K562 (cell line): ENCODE data around the gene SLC17A2. TPM values are rescaled to one million over a fixed set of nuclear protein-coding genes. Genes with fewer than 3 reads are reported as not detected.

ENCODE experiments used
- BRD4 ChIP-seq: fragments of 200-600 bp; sonication (generic); IDR thresholded peaks from 2 replicates; pipeline ENCODE4 v1.6.1; 2017; ENCODE audit warnings: inconsistent platforms
- CBX1 ChIP-seq: sonication (generic); IDR thresholded peaks from 2 replicates; pipeline ENCODE4 v1.6.1; 2016; ENCODE audit warnings: antibody characterized with exemption, low read depth, mild to moderate bottlenecking
- CREBBP ChIP-seq: IDR thresholded peaks from one replicate; pipeline ENCODE4 v1.6.1; 2012; ENCODE audit warnings: low read depth, mild to moderate bottlenecking, control low read depth, inconsistent platforms, low read length
- FOSL1 ChIP-seq: fragments of 200-800 bp; sonication (Bioruptor generic); conservative IDR thresholded peaks from 2 replicates; pipeline ENCODE4 v1.6.1; 2016; ENCODE audit warnings: missing genetic modification characterization, missing compliant biosample characterization
- FOXP4 ChIP-seq: sonication (generic); formaldehyde crosslinking; IDR thresholded peaks from 2 replicates; pipeline ENCODE4 v1.8.0; 2022; ENCODE audit warnings: mild to moderate bottlenecking, missing genetic modification reagents, borderline replicate concordance
- GTF2B ChIP-seq: IDR thresholded peaks from 2 replicates; pipeline ENCODE4 v1.6.1; 2011; ENCODE audit not compliant: insufficient read length; ENCODE audit errors: extremely low read depth
- HMBOX1 ChIP-seq: sonication (generic); IDR thresholded peaks from 2 replicates; pipeline ENCODE4 v1.6.1; 2016
- IRF2 ChIP-seq: sonication (generic); formaldehyde crosslinking; IDR thresholded peaks from 2 replicates; pipeline ENCODE4 v1.8.1; 2022; ENCODE audit warnings: mild to moderate bottlenecking, missing genetic modification reagents
- JUN ChIP-seq, 2 experiments: sonication (generic) in 1 of 2; formaldehyde crosslinking in 1 of 2; IDR thresholded peaks; 2 replicates each; pipeline versions ENCODE4 v1.6.1 to v1.8.0; 2012 to 2022; ENCODE audit warnings: borderline replicate concordance in 2 of 2, mild to moderate bottlenecking in 2 of 2, improper control_type of control experiment in 1 of 2, low read depth in 1 of 2, low read length in 1 of 2, missing genetic modification reagents in 1 of 2
- KLF10 ChIP-seq: fragments of 250-450 bp; sonication (Bioruptor Pico); IDR thresholded peaks from 2 replicates; pipeline ENCODE4 v1.6.1; 2021; ENCODE audit warnings: matching md5 sums
- MAX ChIP-seq: sonication (generic); formaldehyde crosslinking; IDR thresholded peaks from 2 replicates; pipeline ENCODE4 v1.9.0; 2022; ENCODE audit warnings: mild to moderate bottlenecking, missing genetic modification reagents
- MAZ ChIP-seq, 2 experiments: fragments of 450-650 bp in 1 of 2; sonication (generic) in 1 of 2; formaldehyde crosslinking; IDR thresholded peaks in 1 of 2; conservative IDR thresholded peaks in 1 of 2; 2 replicates each; pipeline versions ENCODE4 v1.4.0 to v1.5.0; 2020; ENCODE audit warnings: mild to moderate bottlenecking in 1 of 2, missing genetic modification reagents in 1 of 2
- MTA3 ChIP-seq: fragments of 450-650 bp; formaldehyde crosslinking; IDR thresholded peaks from 2 replicates; pipeline ENCODE4 v1.6.1; 2017; ENCODE audit warnings: mild to moderate bottlenecking, borderline replicate concordance
- NR2C2 ChIP-seq, 2 experiments: fragments of 200-800 bp in 1 of 2; sonication (Bioruptor generic) in 1 of 2; sonication (generic) in 1 of 2; formaldehyde crosslinking in 1 of 2; IDR thresholded peaks; 2 replicates each; pipeline versions ENCODE4 v1.6.1 to v1.8.0; 2016 to 2022; ENCODE audit warnings: mild to moderate bottlenecking in 1 of 2, missing compliant biosample characterization in 1 of 2, missing genetic modification characterization in 1 of 2, missing genetic modification reagents in 1 of 2
- NR3C1 ChIP-seq: sonication (generic); formaldehyde crosslinking; IDR thresholded peaks from 2 replicates; pipeline ENCODE4 v1.8.1; 2022; ENCODE audit warnings: missing genetic modification reagents
- PRPF4 ChIP-seq: fragments of 200-400 bp; formaldehyde crosslinking; IDR thresholded peaks from one replicate; pipeline ENCODE4 v1.6.1; 2017; ENCODE audit warnings: low read length, low read depth, mild to moderate bottlenecking; ENCODE audit not compliant: insufficient read depth, poor library complexity, severe bottlenecking
- SLC30A9 ChIP-seq: fragments of 250-450 bp; sonication (Bioruptor Pico); IDR thresholded peaks from 2 replicates; pipeline ENCODE4 v1.8.0; 2022; ENCODE audit warnings: mild to moderate bottlenecking, moderate library complexity
- ZNF282 ChIP-seq: sonication (generic); formaldehyde crosslinking; IDR thresholded peaks from 2 replicates; pipeline ENCODE4 v1.8.1; 2023; ENCODE audit warnings: missing genetic modification reagents
- ZNF3 ChIP-seq: fragments of 250-450 bp; sonication (Bioruptor Pico); IDR thresholded peaks from 2 replicates; pipeline ENCODE4 v1.5.0; 2021; ENCODE audit warnings: mild to moderate bottlenecking, moderate library complexity
- ZNF740 ChIP-seq, 3 experiments: fragments of 200-800 bp in 1 of 3; sonication (Bioruptor generic) in 1 of 3; sonication (generic) in 1 of 3; formaldehyde crosslinking in 1 of 3; IDR thresholded peaks; 2 replicates each; pipeline versions ENCODE4 v1.6.1 to v1.8.0; 2016 to 2022; ENCODE audit warnings: mild to moderate bottlenecking in 2 of 3, missing compliant biosample characterization in 2 of 3, missing genetic modification characterization in 2 of 3, missing genetic modification reagents in 1 of 3
- polyA plus RNA-seq, 8 experiments: library from polyadenylated mRNA; depleted of rRNA in 4 of 8; stranded (reverse) in 5 of 8; unstranded in 3 of 8; fragments of >200 nt; fragmentation: Nextera tagmentation in 2 of 8; fragmentation: Illumina TruSeq in 1 of 8; extraction: Ambion mirVana in 2 of 8; extraction: Trizol in 1 of 8; gene quantifications; 2 replicates each; pipeline versions ENCODE4 v1.2.1 to v1.2.3, GENCODE V29; 2011 to 2014; ENCODE audit warnings: inconsistent platforms in 1 of 8, missing spikeins in 1 of 8
- total RNA-seq, 7 experiments: library from RNA; depleted of rRNA in 6 of 7; stranded (reverse); fragments of >200 nt in 6 of 7; fragmentation: Illumina TruSeq in 2 of 7; extraction: Trizol in 2 of 7; gene quantifications; 2 replicates each; pipeline versions ENCODE4 v1.2.1 to v1.2.3, GENCODE V29; 2011 to 2021; ENCODE audit warnings: low replicate concordance in 1 of 7

The SLC17A2 gene
- total and polyA plus RNA-seq, 9 of the 15 experiments (the other 6 are each of a cell fraction or from before 2014, with no cell fraction given): not detected

- TF ChIP-seq FOXP4 (CRISPR knock-in tag): no peak
- no peak for TF ChIP-seq MTA3
- TF ChIP-seq FOSL1 (tag): peak; percentile 58
- no peak for TF ChIP-seq GTF2B
- peak; percentile 14 to 29; a peak in 1 of 4 replicates for TF ChIP-seq MAZ (CRISPR knock-in tag; conservative IDR thresholded peaks at IDR 0.05 in 1 of 2, IDR thresholded peaks at IDR 0.05 in 1 of 2)
- TF ChIP-seq NR3C1 (CRISPR knock-in tag): no peak
- no peak for TF ChIP-seq BRD4
- no peak for TF ChIP-seq ZNF3 (CRISPR knock-in tag)
- no peak for TF ChIP-seq CREBBP
- no peak for TF ChIP-seq HMBOX1
- TF ChIP-seq JUN (IDR thresholded peaks at IDR 0.05; ENCODE audit: borderline replicate concordance, low read depth, low read length): peak; percentile 60
- no peak for TF ChIP-seq JUN (CRISPR knock-in tag; IDR thresholded peaks at IDR 0.05; ENCODE audit: borderline replicate concordance)
- TF ChIP-seq NR2C2 (CRISPR knock-in tag; IDR thresholded peaks at IDR 0.05): no peak
- TF ChIP-seq NR2C2 (tag; IDR thresholded peaks at IDR 0.05): no peak
- TF ChIP-seq IRF2 (CRISPR knock-in tag): no peak
- no peak for TF ChIP-seq ZNF740 (CRISPR knock-in tag; IDR thresholded peaks at IDR 0.05)
- TF ChIP-seq ZNF740 (tag; IDR thresholded peaks at IDR 0.05): no peak
- no peak for TF ChIP-seq KLF10 (CRISPR knock-in tag)
- no peak for TF ChIP-seq PRPF4
- TF ChIP-seq CBX1: no peak
- TF ChIP-seq SLC30A9 (CRISPR knock-in tag): no peak
- no peak for TF ChIP-seq ZNF282 (CRISPR knock-in tag)
- TF ChIP-seq MAX: no peak
Measured at GRCh38 chr6:25866011-25866410, 64.5 kb downstream of the SLC17A2 start (continued).
